LNCaP clone FGC (cell line): ENCODE measurements around the gene ESD.
"Not testable (repeated sequence)": the region's sequence is repeated elsewhere in the genome, so short reads cannot be mapped to it uniquely, and the experiment has no call there.

Source experiments
- DNase-seq: peaks from one replicate; pipeline ENCODE4 v3.0.0-alpha.2; 2011; ENCODE audit warnings: low read depth
- H3K4me3 ChIP-seq: 2 replicates; pipeline ENCODE4 v1.5.1; 2011; ENCODE audit warnings: mild to moderate bottlenecking, low read depth, low read length, control low read depth
- TF ChIP-seq, protein P1 (sequence below): IDR thresholded peaks from 2 replicates; pipeline ENCODE4 v1.5.1; 2012; ENCODE audit warnings: mild to moderate bottlenecking; ENCODE audit not compliant: control insufficient read depth, insufficient read depth; ENCODE audit errors: extremely low read depth

Gene ESD

DNA sequence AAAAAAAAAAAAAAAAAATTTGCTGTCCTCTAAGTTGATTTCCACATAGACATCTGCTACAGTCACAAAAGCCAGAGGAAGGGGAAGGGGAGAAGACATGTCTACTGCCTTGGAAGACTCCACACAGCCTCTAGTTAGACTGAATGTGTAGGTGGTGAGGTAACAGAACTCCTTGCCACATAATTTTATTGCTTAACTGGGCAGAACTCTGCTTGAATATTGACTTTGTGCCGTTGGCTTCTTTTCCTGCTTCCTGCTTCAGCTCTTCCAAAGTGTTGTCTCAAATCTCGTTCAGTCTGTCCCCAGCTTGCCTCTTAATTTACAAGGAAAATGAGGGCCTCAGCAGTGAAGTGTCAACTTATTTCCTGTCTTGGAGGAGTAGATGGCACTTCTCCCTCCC is 37.1 kb downstream of the ESD start:
- TF ChIP-seq, protein P1, sequence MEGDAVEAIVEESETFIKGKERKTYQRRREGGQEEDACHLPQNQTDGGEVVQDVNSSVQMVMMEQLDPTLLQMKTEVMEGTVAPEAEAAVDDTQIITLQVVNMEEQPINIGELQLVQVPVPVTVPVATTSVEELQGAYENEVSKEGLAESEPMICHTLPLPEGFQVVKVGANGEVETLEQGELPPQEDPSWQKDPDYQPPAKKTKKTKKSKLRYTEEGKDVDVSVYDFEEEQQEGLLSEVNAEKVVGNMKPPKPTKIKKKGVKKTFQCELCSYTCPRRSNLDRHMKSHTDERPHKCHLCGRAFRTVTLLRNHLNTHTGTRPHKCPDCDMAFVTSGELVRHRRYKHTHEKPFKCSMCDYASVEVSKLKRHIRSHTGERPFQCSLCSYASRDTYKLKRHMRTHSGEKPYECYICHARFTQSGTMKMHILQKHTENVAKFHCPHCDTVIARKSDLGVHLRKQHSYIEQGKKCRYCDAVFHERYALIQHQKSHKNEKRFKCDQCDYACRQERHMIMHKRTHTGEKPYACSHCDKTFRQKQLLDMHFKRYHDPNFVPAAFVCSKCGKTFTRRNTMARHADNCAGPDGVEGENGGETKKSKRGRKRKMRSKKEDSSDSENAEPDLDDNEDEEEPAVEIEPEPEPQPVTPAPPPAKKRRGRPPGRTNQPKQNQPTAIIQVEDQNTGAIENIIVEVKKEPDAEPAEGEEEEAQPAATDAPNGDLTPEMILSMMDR = no peak
- peak; percentile 99 for DNase-seq
- H3K4me3 ChIP-seq = no peak overlapping the region

DNA sequence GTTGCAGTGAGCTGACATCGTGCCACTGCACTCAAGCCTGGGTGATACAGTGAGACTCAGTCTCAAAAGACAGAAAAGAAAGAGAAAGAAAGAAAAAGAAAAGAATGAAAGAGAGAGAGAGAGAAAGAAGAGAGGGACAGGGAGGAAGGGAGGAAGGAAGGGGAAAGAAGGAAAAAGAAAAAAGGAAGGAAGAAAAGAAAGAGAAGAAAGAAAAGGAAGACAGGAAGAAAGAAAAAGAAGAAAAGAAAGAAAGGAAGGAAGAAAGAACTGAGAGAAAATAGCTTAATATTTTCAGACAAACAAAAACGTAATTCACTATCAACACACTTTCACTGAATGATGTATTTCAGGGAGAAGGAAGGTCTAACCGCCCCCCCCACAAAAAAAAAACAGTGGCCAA is 39.3 kb downstream of the ESD start:
- TF ChIP-seq, protein P1 = no peak
- DNase-seq = no peak
- no peak overlapping the region for H3K4me3 ChIP-seq

DNA sequence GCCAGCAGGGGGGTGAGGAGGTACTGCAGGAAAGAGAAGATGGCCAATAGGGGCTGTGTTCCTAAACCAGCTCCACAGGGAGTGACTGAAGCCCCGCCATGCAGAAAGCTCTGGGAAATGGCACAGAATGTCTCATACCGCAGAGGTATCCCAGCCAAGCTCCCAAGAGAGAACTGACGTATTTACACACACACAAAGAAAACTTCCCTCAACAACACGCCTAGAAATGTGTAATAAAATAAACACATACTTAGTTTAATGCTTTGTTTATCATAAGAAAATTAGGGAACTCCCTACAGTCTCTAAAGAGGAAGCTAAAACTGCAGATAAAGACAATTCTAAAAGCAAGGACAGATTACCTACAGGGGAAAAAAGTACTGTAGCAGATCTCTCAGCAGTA is 40.0 kb downstream of the ESD start:
- no peak overlapping the region for H3K4me3 ChIP-seq
- DNase-seq = no peak
- TF ChIP-seq, protein P1 = no peak

DNA sequence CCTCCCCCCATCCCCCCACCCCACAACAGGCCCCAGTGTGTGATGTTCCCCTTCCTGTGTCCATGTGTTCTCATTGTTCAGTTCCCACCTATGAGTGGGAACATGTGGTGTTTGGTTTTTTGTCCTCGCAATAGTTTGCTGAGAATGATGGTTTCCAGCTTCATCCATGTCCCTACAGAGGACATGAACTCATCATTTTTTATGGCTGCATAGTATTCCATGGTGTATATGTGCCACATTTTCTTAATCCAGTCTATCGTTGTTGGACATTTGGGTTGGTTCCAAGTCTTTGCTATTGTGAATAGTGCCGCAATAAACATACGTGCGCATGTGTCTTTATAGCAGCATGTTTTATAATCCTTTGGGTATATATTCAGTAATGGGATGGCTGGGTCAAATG is 41.5 kb downstream of the ESD start:
- not testable (repeated sequence) for DNase-seq, H3K4me3 ChIP-seq

DNA sequence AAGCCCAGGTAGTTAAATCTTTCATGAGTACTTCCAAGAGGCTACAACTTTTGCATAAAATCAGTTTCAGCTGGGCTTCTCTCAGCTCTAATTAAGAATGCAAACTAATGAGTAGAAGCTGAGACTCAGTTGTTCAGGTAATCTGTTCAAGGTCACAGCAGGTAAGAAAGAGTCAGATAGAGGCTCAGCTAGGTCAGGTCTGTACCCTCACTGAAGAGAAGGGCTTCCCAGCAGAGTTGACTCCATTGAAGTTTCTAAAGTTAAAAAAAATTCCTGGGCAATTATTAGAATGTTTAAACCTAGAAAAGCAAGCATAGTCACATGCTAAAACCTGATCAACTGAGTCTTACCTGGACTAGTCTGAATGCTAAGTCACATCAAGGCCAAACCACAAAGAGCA is 42.1 kb downstream of the ESD start:
- no peak for DNase-seq

DNA sequence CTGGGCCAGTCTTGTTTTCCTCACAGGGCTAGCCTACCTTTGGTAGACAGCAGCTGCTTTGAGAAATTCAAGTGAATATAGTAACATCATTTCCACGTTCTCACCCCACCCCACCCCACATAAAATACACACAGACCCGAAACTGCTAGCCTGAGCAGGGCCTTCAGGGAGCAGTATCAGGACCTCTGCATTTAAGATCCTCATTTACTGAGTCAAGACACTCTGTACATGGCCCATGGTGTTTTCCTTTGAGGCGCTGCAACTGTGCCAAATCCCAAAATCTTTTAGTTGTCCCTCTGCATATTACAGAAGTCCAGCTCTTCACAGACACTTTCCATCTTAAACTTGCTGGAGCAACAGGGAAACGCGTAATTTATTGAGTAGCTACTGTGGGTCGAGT is 43.0 kb downstream of the ESD start:
- TF ChIP-seq, protein P1 = no peak
- H3K4me3 ChIP-seq = no peak overlapping the region
- no peak for DNase-seq

More for the DNA sequence above, 42.1 kb downstream of the ESD start:
- TF ChIP-seq, protein P1 = no peak
- no peak overlapping the region for H3K4me3 ChIP-seq

DNA sequence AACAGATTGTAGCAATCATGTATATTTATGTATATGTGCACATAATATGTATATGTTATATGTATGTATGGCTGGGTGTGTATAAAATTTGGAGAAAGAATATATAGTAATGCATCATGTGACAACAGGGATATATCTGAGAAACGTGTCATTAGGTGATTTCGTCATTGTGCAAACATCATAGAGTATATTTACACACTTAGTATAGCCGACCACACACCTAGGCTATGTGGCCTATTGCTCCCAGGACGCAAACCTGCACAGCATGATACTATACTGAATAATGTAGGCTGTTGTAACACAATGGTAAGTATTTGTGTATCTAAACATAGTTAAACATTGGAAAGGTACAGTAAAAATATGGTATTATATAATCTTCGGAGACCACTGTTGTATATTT is 43.8 kb downstream of the ESD start:
- DNase-seq = no peak
- no peak overlapping the region for H3K4me3 ChIP-seq
- TF ChIP-seq, protein P1 = no peak
